ENCODE results near the gene ZSCAN21.

DNA sequence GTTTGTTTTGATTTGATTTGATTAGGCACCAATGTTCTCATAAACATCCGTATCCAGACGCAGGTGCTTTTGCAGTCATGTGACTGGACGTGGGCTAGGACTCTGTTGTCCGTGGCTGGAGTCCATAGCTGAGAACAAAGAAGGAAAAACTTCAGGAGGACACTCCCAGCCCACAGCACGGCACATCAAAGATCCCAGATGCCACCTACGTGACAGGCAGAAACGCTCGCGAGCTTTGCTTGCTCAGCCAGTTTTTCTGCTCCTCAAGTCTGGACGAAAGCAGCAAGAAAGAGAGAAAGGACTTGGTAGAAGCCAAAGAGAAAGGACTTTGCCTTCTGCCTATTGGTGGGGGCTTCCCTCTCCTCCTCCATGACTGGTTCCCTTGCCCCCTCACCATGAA is 41.0 kb upstream of the ZSCAN21 start:
- TF ChIP-seq, protein P1, sequence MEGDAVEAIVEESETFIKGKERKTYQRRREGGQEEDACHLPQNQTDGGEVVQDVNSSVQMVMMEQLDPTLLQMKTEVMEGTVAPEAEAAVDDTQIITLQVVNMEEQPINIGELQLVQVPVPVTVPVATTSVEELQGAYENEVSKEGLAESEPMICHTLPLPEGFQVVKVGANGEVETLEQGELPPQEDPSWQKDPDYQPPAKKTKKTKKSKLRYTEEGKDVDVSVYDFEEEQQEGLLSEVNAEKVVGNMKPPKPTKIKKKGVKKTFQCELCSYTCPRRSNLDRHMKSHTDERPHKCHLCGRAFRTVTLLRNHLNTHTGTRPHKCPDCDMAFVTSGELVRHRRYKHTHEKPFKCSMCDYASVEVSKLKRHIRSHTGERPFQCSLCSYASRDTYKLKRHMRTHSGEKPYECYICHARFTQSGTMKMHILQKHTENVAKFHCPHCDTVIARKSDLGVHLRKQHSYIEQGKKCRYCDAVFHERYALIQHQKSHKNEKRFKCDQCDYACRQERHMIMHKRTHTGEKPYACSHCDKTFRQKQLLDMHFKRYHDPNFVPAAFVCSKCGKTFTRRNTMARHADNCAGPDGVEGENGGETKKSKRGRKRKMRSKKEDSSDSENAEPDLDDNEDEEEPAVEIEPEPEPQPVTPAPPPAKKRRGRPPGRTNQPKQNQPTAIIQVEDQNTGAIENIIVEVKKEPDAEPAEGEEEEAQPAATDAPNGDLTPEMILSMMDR (conservative IDR thresholded peaks at IDR 0.05; ENCODE audit: low read depth, low read length), result no peak
- TF ChIP-seq EZH2phosphoT487 (IDR thresholded peaks at IDR 0.05; ENCODE audit: borderline replicate concordance, low read length) (no peak), EZH2 (IDR thresholded peaks at IDR 0.05; ENCODE audit: low read length, unreplicated experiment) (no peak)
